ENCODE data around the gene MR1. TPM values are rescaled to one million over a fixed set of nuclear protein-coding genes. Genes with fewer than 3 reads are reported as not detected.

The MR1 gene
- total and polyA plus RNA-seq, 4 donors, result 1.8 to 13.7 (median 5.1) TPM

DNA sequence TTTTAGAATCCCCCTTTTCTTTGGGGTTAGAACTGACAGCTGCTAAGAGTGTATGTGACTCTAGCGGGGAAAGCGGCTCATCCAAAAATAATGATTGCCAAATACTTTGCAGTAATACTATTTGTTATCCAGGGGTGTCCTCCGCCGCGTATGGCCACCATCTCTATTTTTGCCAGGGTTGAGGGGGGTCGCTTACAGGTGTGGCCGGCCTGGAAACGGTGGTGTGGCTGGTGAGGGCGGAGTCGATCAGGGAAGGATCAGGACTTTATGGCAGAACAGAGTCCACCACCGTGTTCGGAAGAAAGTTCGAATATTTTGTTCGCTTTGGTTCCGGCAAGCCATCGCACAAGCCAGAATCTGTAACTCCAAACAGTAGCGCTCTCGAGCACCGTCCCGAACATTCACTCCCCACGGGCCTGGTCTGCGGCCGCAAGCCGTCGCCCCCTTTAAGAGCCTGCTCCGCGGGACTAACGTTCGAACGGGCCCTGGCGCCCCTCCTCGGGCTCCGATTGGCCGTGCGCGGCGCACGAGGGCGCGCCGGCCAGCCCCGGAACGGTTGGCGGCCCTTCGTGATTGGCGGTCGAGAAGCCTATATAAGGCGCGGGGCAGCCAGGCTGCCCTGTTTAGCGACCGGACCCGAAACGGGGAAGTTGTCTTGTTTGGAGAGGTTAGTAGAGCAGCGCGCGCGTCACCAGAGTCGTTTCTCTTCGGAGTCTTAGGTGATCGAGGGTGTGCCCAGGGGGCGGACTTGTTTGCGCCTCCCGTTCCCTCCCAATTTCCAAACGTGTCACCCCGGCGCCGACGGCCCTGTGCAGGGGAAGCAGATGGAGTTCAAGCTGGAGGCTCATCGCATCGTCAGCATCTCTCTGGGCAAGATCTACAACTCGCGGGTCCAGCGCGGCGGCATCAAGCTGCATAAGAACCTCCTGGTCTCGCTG is 54.6 kb downstream of the MR1 start, which contains the start of gene IER5:
TSS of gene IER5 (plus strand) at position 622 of the 938 bp plus-strand sequence. CDS start at position 825, 203 bp downstream.
- H3K4me1 ChIP-seq (ENCODE audit: control insufficient read depth, insufficient read depth, low read length), result peaks cover 15% of the 10 kb centered on the region
- under 1% methylated on average over 74 of the region's 76 CpGs for WGBS (ENCODE audit: insufficient coverage)
- H3K36me3 ChIP-seq (ENCODE audit: control insufficient read depth, insufficient read depth, low read length), result no peaks in the 10 kb centered on the region
- H3K4me3 ChIP-seq (ENCODE audit: low read depth, low read length), result peak within 1 kb of the TSS; percentile 90
- no peaks in the 10 kb centered on the region for H3K9me3 ChIP-seq (ENCODE audit: control insufficient read depth, insufficient read depth, low read length)
- DNase-seq (ENCODE audit: low read depth in 4 of 6, low spot score in 6 of 6), result peak; percentile 93 to 98 (median 94)
- no peaks in the 10 kb centered on the region for H3K27me3 ChIP-seq (ENCODE audit: control insufficient read depth, insufficient read depth, low read length)
- H3K27ac ChIP-seq (ENCODE audit: low read depth, low read length), result peak within 1 kb of the TSS; percentile 89

DNA sequence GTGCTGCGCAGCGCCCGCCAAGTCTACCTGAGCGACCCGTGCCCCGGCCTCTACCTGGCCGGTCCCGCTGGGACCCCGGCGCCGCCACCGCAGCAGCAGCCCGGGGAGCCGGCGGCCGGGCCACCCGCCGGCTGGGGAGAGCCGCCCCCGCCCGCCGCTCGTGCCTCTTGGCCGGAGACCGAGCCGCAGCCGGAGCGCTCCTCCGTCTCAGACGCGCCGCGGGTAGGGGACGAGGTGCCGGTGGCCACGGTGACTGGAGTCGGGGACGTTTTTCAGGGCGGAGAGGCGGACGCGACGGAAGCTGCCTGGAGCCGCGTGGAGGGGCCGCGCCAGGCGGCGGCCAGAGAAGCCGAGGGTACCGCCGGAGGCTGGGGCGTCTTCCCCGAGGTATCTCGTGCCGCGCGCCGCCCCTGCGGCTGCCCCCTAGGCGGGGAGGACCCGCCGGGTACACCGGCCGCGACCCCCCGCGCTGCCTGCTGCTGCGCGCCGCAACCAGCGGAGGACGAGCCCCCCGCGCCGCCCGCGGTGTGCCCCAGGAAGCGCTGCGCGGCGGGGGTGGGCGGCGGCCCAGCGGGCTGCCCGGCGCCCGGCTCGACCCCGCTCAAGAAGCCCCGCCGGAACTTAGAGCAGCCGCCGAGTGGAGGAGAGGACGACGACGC is 55.4 kb downstream of the MR1 start:
- DNase-seq (ENCODE audit: low read depth in 4 of 6, low spot score in 6 of 6), result no peak
- Histone ChIP-seq H3K36me3 (ENCODE audit: control insufficient read depth, insufficient read depth, low read length) (no peaks in the 10 kb centered on the region), H3K4me3 (ENCODE audit: low read depth, low read length) (peak overlapping the region; percentile 90), H3K27me3 (ENCODE audit: control insufficient read depth, insufficient read depth, low read length) (no peaks in the 10 kb centered on the region), H3K4me1 (ENCODE audit: control insufficient read depth, insufficient read depth, low read length) (peaks cover 19% of the 10 kb centered on the region), H3K27ac (ENCODE audit: low read depth, low read length) (peak overlapping the region; percentile 89), H3K9me3 (ENCODE audit: control insufficient read depth, insufficient read depth, low read length) (no peaks in the 10 kb centered on the region)
- under 1% methylated on average over 97 of the region's 97 CpGs for WGBS (ENCODE audit: insufficient coverage)

DNA sequence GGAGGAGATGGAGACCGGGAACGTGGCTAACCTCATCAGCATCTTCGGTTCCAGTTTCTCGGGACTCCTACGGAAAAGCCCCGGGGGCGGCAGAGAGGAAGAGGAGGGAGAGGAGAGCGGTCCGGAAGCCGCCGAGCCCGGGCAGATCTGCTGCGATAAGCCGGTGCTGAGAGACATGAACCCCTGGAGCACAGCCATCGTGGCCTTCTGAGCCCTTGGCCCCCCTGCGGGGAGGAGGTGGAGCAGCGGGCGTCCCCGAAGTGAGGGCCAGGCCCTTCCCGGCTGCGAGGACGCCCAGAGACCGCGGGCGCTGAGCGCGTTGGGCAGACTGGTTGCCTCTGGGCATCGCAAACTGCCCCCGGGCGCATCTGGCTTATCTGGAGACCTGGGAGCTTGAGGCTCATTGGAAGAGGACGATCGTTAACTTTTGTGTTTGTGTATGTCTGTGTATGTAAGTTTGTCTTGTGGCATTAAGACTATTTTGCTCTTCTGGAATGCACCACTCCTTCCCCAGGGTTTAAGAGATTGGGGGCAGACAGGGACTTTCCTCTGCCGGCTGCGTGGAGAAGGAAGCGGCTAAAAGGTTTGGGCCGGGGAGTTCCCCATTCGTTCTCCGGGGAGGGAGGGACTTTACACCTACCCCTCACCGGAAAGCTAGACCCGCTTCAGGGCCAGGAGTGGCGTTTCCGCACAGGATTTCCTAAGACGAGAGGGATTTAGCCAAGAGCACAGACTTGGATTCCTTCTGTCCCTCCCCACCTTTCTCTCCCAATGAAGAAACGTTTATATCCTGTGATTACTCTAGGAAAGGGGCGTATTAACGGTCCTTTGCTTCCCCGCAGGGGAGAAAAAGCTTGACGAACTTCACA is 56.1 kb downstream of the MR1 start:
- DNase-seq (ENCODE audit: low read depth in 4 of 6, low spot score in 6 of 6), result peak in 2 of 6 donors; percentile 75 to 85
- H3K36me3 ChIP-seq (ENCODE audit: control insufficient read depth, insufficient read depth, low read length), result no peaks in the 10 kb centered on the region
- H3K27me3 ChIP-seq (ENCODE audit: control insufficient read depth, insufficient read depth, low read length), result no peaks in the 10 kb centered on the region
- H3K4me1 ChIP-seq (ENCODE audit: control insufficient read depth, insufficient read depth, low read length), result peaks cover 24% of the 10 kb centered on the region
- no peaks in the 10 kb centered on the region for H3K9me3 ChIP-seq (ENCODE audit: control insufficient read depth, insufficient read depth, low read length)
- WGBS (ENCODE audit: insufficient coverage), result under 1% methylated on average over 40 of the region's 48 CpGs
- H3K27ac ChIP-seq (ENCODE audit: low read depth, low read length), result peak overlapping the region; percentile 89
- H3K4me3 ChIP-seq (ENCODE audit: low read depth, low read length), result peak overlapping the region; percentile 90

DNA sequence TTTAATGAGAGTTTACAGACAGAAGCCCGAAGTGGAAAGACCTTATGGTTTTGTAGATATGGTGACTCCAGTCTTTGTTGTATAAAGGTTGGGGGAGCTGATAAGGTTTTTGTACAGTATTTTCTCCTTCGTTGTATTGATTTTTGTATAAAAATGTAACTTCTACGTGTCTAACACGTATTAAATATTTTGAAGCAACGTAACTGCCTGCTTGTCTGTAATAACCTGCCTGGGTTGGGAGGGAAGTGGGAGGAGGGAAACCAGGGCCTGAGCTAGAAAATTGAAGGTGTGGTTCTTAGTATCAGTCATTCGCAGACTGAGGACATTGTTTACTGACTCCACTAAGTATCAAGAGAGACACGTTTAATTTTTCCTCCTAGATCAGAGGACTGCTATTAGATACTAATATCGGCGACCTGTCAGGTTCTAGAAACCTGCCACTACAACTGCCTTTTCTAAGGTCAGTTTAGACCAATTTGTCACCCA is 56.9 kb downstream of the MR1 start:
- Histone ChIP-seq H3K4me1 (ENCODE audit: control insufficient read depth, insufficient read depth, low read length) (peaks cover 32% of the 10 kb centered on the region), H3K27ac (ENCODE audit: low read depth, low read length) (peak overlapping the region; percentile 89), H3K36me3 (ENCODE audit: control insufficient read depth, insufficient read depth, low read length) (no peaks in the 10 kb centered on the region), H3K27me3 (ENCODE audit: control insufficient read depth, insufficient read depth, low read length) (no peaks in the 10 kb centered on the region), H3K4me3 (ENCODE audit: low read depth, low read length) (peak overlapping the region; percentile 90), H3K9me3 (ENCODE audit: control insufficient read depth, insufficient read depth, low read length) (no peaks in the 10 kb centered on the region)
- DNase-seq (ENCODE audit: low read depth in 4 of 6, low spot score in 6 of 6), result peak in 1 of 6 donors; percentile 20
- 0% methylated on average over 3 of the region's 9 CpGs for WGBS (ENCODE audit: insufficient coverage)

DNA sequence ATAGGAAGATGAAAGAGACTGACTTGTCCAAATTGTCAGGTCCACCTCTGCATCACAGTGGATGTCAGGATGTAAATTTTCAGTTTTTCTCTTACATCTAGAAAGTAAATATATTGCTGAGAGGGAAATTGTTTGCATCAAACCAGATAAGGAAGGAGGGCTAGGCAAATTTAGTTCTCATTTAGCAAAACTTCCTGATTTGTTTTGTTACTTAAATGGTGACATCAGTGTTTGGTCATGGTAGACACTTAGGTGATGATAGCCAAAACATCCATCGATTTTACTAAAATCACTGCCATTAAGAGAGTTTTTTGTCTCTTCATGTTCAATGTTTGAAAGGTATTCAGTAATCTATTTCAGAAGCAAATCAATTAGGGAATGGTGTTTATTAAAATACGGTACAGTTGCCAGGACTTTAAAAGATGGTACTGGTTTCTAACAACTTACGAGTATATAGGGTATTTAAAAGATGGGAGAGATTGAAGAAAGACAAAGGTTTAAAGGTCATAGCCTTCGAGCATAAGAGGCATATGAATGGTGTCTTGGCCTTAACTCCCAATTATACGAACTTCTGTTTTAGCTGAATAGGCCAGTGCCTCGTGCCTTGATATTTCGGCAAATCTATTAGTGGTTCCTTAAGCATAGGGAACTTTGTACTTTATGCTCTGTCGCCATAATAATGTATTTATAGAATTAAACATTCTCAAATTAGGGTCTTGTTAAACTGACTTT is 57.7 kb downstream of the MR1 start:
- H3K27ac ChIP-seq (ENCODE audit: low read depth, low read length), result peak overlapping the region; percentile 89
- H3K36me3 ChIP-seq (ENCODE audit: control insufficient read depth, insufficient read depth, low read length), result no peaks in the 10 kb centered on the region
- H3K4me1 ChIP-seq (ENCODE audit: control insufficient read depth, insufficient read depth, low read length), result peaks cover 40% of the 10 kb centered on the region
- H3K4me3 ChIP-seq (ENCODE audit: low read depth, low read length), result peak overlapping the region; percentile 90
- WGBS (ENCODE audit: insufficient coverage), result 86% methylated on average over 2 of the region's 8 CpGs
- no peaks in the 10 kb centered on the region for H3K9me3 ChIP-seq (ENCODE audit: control insufficient read depth, insufficient read depth, low read length)
- peak in 1 of 6 donors; percentile 1 for DNase-seq (ENCODE audit: low read depth in 4 of 6, low spot score in 6 of 6)
- H3K27me3 ChIP-seq (ENCODE audit: control insufficient read depth, insufficient read depth, low read length), result no peaks in the 10 kb centered on the region

DNA sequence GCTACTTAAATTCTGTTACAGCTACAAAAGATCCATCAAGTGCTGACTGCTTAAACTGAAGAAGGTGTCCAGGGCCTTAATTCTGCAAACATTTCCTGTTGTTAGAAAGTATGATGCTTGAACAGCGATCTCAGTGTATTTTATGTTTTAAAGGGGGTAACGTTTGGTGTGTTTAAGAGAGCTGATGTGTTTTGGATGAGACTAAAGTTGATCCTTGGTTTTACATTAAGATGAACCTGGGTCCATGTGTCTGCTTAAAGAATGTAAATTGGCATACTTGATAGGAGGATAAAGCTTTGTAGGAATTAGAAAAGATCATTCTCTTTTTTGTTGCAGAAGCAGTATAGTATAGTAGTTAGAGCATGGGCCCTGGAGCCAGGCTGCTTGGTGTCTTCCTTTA is 58.3 kb downstream of the MR1 start:
- no peak for DNase-seq (ENCODE audit: low read depth in 4 of 6, low spot score in 6 of 6)
- WGBS (ENCODE audit: insufficient coverage), result 62% methylated on average over 2 of the region's 2 CpGs
- Histone ChIP-seq H3K27me3 (ENCODE audit: control insufficient read depth, insufficient read depth, low read length) (no peaks in the 10 kb centered on the region), H3K36me3 (ENCODE audit: control insufficient read depth, insufficient read depth, low read length) (no peaks in the 10 kb centered on the region), H3K9me3 (ENCODE audit: control insufficient read depth, insufficient read depth, low read length) (no peaks in the 10 kb centered on the region), H3K4me3 (ENCODE audit: low read depth, low read length) (no peak overlapping the region), H3K4me1 (ENCODE audit: control insufficient read depth, insufficient read depth, low read length) (peaks cover 45% of the 10 kb centered on the region), H3K27ac (ENCODE audit: low read depth, low read length) (no peak overlapping the region)

DNA sequence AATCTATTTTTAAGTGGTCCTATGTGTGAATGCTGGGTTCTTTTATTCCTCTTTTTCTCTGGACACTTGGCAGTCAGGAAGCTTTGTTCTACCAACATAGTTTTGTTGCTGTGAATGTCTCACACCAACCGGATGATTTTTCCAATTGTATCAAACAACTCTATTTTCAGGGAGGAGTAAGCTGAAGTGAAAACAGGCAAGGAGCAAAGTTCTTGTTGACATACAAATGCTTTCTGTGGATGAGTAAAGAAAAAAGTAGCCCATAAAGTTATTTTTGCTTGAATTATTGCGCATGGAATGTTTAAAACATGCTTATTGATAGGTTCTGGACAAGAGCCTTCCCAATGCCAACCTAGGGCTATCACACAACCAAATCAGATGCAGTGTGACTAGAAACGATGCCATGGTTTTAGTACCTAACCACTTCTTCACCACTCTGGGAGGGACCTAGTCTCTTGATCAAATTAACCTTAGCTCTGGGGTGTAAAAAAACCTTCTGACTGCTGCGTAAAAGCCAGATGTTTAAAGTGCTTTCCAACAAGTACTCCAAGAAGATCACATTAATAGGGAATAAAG is 59.2 kb downstream of the MR1 start:
- H3K4me3 ChIP-seq (ENCODE audit: low read depth, low read length), result no peak overlapping the region
- no peak overlapping the region for H3K27ac ChIP-seq (ENCODE audit: low read depth, low read length)
- H3K9me3 ChIP-seq (ENCODE audit: control insufficient read depth, insufficient read depth, low read length), result no peaks in the 10 kb centered on the region
- DNase-seq (ENCODE audit: low read depth in 4 of 6, low spot score in 6 of 6), result peak in 1 of 6 donors; percentile 10
- H3K36me3 ChIP-seq (ENCODE audit: control insufficient read depth, insufficient read depth, low read length), result no peaks in the 10 kb centered on the region
- H3K4me1 ChIP-seq (ENCODE audit: control insufficient read depth, insufficient read depth, low read length), result peaks cover 48% of the 10 kb centered on the region
- H3K27me3 ChIP-seq (ENCODE audit: control insufficient read depth, insufficient read depth, low read length), result no peaks in the 10 kb centered on the region
- no CpG with 5 or more reads among the region's 4 CpGs for WGBS (ENCODE audit: insufficient coverage)

DNA sequence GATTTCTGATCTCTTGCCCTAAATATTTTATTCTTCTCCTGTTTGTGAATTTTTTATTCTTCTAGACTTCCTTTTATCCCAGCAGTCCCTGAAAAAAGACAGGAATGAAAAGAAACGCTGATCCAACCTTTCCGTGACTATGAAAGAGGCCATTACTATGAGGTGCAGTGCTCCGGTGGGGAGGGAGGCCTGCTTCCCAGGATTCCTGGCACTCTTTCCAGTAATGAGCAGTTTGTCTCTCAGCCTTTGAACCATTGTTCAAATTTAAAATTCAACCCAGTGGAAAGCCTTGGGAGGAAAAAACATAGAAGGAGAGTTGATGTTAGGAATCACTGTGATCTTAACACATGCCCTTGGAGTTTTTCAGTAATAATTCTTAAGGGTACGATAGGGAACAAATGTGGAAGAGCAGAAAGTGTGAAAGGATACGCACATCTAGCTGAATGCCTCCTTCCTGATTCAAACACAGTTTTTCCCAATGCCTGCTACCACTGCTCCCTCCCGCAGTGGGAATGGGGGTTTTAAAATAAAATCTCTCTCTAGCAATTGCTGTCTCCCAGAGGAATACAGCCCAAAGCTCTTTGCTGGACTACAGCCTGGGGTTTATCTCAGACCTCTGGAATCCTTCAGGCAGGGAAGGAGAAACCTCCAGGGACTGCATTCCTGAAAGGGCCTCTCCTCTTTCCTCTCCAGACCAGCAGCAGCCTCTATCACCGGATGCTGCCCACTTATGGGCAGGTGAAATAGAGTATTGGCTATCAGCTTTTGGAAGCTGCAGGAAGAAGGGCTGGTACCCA is 60.8 kb downstream of the MR1 start:
- DNase-seq (ENCODE audit: low read depth in 4 of 6, low spot score in 6 of 6), result peak in 2 of 6 donors; percentile 71 to 76
- H3K9me3 ChIP-seq (ENCODE audit: control insufficient read depth, insufficient read depth, low read length), result no peaks in the 10 kb centered on the region
- no peak overlapping the region for H3K4me3 ChIP-seq (ENCODE audit: low read depth, low read length)
- WGBS (ENCODE audit: insufficient coverage), result no CpG with 5 or more reads among the region's 7 CpGs
- H3K36me3 ChIP-seq (ENCODE audit: control insufficient read depth, insufficient read depth, low read length), result no peaks in the 10 kb centered on the region
- H3K27ac ChIP-seq (ENCODE audit: low read depth, low read length), result peak overlapping the region; percentile 83
- peaks cover 44% of the 10 kb centered on the region for H3K4me1 ChIP-seq (ENCODE audit: control insufficient read depth, insufficient read depth, low read length)
- H3K27me3 ChIP-seq (ENCODE audit: control insufficient read depth, insufficient read depth, low read length), result no peaks in the 10 kb centered on the region

Data from spinal cord (tissue), 10 donors.